AG10803 (cell line): ENCODE results near the gene KLHDC3.
"Not testable (repeated sequence)": the region's sequence is repeated elsewhere in the genome, so short reads cannot be mapped to it uniquely, and the experiment has no call there.

Experiments
- DNase-seq: peaks from one replicate; pipeline ENCODE4 v3.0.0; 2010; ENCODE audit warnings: low read depth
- H3K4me3 ChIP-seq: 2 replicates; pipeline ENCODE4 v1.5.1; 2011; ENCODE audit warnings: mild to moderate bottlenecking, low read length, control low read depth
- CTCF ChIP-seq: conservative IDR thresholded peaks from 2 replicates; pipeline ENCODE4 v1.5.1; 2011; ENCODE audit warnings: mild to moderate bottlenecking, low read length, control low read depth, inconsistent platforms

The KLHDC3 gene

GRCh38 chr6:43037706-43038105 lies 23.7 kb downstream of the KLHDC3 start:
- no peak overlapping the region for H3K4me3 ChIP-seq
- DNase-seq, result no peak
- TF ChIP-seq CTCF, result no peak

DNA sequence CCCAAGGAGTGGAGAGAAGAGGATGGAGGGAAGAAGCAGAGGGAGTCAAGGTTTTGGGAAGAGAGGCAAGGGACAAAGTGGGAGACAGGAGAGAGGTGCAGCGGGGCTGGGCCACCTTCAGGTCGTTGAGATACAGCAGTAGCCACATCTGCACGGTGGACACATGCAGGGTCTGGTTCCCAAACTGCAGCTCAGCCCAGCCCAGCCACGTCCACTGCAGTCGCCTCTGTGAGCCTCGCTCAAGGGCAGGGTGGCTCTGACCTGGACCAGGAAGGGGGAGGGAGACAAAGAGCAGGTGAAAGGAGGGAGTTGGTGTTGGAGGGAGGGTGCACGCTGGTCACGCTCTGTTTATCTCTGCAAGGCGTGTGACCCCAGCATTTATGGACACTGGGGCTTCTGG lies 24.7 kb downstream of the KLHDC3 start:
- no peak for DNase-seq
- H3K4me3 ChIP-seq, result no peak overlapping the region
- TF ChIP-seq CTCF, result no peak

- no peak for TF ChIP-seq CTCF
- H3K4me3 ChIP-seq, result no peak overlapping the region
- DNase-seq, result no peak
These were observed 26.7 kb downstream of the KLHDC3 start for GRCh38 chr6:43040542-43041257.

DNA sequence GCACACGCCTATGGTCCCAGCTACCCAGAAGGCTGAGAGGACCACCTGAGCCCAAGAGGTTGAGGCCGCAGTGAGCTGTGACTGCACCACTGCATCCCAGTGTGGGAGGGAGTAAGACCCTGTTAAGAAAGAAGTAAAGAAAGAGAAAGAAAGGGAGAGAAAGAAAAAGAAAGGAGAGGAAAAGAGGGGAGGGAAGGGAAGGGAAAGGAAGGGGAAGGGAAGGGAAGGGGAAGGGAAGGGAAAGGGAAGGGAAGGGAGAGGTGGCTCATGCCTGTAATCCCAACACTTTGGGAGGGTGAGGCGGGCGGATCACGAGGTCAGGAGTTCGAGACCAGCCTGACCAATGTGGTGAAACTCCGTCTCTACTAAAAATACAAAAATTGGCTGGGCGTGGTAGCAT lies 27.4 kb downstream of the KLHDC3 start:
- not testable (repeated sequence) for H3K4me3 ChIP-seq, DNase-seq

- H3K4me3 ChIP-seq, result no peak overlapping the region
- TF ChIP-seq CTCF, result no peak
These were observed 29.3 kb downstream of the KLHDC3 start for GRCh38 chr6:43043310-43043709.

DNA sequence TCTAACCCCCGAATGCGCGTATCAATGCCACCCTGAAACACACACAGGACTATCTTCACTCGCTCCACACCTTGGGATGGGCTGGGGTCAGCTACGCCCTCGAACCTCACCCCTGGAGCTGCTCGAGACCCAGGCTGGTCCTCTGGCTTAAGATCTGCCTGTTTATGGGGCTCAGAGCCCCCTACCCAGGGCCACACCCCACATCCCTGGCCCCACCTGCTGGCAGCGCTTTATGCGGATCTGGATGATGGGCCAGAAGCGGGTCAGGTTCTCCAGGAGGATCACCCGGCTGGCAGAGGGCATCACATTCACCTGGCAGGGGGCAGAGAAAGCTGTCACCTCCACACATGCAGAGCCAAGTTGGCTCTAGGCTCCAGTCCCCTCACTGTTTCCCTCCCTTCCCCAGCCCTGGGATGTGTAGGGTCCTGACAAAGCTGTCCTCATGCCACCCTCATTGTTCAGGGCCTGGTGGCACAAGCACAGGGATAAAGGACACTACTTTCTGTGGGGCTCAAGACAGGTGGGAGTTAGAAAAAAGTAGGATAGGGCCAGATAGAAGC lies 31.4 kb downstream of the KLHDC3 start:
- TF ChIP-seq CTCF, result no peak
- no peak for DNase-seq
- no peak overlapping the region for H3K4me3 ChIP-seq

More at GRCh38 chr6:43043310-43043709, 29.3 kb downstream of the KLHDC3 start:
- no peak for DNase-seq

- DNase-seq, result no peak
- TF ChIP-seq CTCF, result no peak
- H3K4me3 ChIP-seq, result no peak overlapping the region
These were observed 33.9 kb downstream of the KLHDC3 start for GRCh38 chr6:43047998-43048397.

- no peak for TF ChIP-seq CTCF
- no peak overlapping the region for H3K4me3 ChIP-seq
- no peak for DNase-seq
These were observed 36.9 kb downstream of the KLHDC3 start for GRCh38 chr6:43050981-43051380.
